Testis (tissue), 2 donors: ENCODE results near the gene SDK1.

ENCODE experiments used
- POLR2A ChIP-seq: fragments of 450-650 bp; IDR thresholded peaks from one replicate; pipeline ENCODE4 v1.6.1; 2017; ENCODE audit warnings: antibody characterized with exemption, mild to moderate bottlenecking, moderate library complexity
- TF ChIP-seq, protein P1 (sequence below), 3 experiments: fragments of 450-650 bp in 2 of 3; fragments of 200-600 bp in 1 of 3; sonication (generic) in 1 of 3; IDR thresholded peaks; one replicate each; pipeline ENCODE4 v1.5.1; 2016 to 2019; ENCODE audit warnings: antibody characterized with exemption in 3 of 3, mild to moderate bottlenecking in 2 of 3, moderate library complexity in 1 of 3

DNA sequence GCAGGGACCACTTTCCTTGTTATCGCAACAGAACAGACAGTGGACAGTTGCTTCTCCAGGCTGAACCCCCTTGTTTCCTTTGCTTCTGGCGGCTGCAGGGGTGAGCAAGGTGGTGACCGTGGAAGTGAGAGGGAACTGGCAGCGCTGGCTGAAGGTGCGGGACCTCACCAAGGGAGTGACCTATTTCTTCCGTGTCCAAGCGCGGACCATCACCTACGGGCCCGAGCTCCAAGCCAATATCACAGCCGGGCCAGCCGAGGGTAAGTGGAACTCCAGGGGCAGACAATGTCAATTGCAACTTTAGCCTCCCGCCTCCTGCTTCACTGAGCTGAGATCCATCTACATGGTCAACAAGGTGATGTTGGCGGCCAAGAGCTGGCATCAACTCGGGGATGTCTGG, 919.0 kb downstream of the SDK1 start:
- TF ChIP-seq, protein P1, sequence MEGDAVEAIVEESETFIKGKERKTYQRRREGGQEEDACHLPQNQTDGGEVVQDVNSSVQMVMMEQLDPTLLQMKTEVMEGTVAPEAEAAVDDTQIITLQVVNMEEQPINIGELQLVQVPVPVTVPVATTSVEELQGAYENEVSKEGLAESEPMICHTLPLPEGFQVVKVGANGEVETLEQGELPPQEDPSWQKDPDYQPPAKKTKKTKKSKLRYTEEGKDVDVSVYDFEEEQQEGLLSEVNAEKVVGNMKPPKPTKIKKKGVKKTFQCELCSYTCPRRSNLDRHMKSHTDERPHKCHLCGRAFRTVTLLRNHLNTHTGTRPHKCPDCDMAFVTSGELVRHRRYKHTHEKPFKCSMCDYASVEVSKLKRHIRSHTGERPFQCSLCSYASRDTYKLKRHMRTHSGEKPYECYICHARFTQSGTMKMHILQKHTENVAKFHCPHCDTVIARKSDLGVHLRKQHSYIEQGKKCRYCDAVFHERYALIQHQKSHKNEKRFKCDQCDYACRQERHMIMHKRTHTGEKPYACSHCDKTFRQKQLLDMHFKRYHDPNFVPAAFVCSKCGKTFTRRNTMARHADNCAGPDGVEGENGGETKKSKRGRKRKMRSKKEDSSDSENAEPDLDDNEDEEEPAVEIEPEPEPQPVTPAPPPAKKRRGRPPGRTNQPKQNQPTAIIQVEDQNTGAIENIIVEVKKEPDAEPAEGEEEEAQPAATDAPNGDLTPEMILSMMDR (IDR thresholded peaks at IDR 0.05): no peak
- no peak for TF ChIP-seq POLR2A
